NCI-H1105 treated with DMSO at 0.1 percent for 48 hours (cell line): ENCODE results near the gene ESR2.
"Not testable (repeated sequence)": the region's sequence is repeated elsewhere in the genome, so short reads cannot be mapped to it uniquely, and the experiment has no call there.

Experiments used
- DNase-seq: peaks from one replicate; lab custom pipeline; 2025; lab: John Stamatoyannopoulos, UW

The ESR2 gene

DNA sequence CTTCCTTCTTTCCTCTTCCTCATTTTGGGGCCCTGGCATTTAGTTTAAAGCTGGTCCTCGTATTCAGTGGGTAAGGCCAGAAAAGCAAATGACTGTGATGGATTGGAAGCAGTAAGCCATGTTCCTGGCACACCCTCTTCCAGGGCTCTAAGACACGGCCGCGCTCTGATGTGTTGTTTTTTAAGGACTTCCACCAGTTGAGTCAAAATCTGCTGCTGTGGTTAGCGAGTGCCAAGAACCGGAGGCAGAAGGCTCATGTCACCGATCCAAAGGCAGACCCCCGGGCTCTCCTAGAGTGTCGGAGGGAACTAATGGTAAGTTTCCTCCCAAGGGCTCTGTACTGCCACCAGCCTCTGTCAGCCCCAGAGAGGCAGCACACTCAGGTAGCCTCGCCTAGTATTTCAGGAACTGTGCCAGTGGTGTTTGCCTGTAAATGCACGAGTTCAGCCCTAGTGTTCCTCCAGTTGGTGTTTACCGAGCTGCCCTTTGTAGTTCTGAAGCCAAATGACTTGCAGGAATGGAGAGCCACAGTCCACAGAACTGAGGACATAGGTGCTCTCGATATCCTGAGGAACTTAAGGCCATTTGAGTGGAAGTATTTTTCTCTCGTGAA is 72.7 kb downstream of the ESR2 start:
- no peak for DNase-seq

GRCh38 chr14:64220466-64220865 is 73.7 kb downstream of the ESR2 start:
- DNase-seq: no peak

DNA sequence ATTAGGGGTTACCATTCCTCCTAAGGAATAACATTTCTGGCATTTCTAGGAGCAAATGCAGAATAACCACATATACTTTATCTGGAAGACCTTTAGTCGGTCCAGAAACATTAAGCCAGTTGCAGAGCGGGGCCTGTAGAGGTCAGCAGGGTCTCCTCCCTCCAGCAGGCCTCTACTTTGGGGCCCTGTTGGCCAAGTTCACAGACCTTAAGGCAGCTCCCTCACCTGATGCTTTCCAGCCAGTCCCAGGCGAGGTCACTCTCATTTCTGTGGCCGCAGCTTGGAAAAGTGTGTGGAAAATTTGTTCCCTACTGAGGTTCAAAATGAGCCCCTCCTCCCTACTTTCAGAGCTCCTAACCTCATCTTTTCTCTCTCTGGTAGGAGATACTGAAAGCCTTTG is 74.1 kb downstream of the ESR2 start:
- DNase-seq: no peak

GRCh38 chr14:64218344-64219240 is 75.6 kb downstream of the ESR2 start:
- DNase-seq: no peak

- DNase-seq: no peak
These were observed 76.3 kb downstream of the ESR2 start for GRCh38 chr14:64217834-64218233.

GRCh38 chr14:64217308-64217707 is 76.9 kb downstream of the ESR2 start:
- DNase-seq: no peak

DNA sequence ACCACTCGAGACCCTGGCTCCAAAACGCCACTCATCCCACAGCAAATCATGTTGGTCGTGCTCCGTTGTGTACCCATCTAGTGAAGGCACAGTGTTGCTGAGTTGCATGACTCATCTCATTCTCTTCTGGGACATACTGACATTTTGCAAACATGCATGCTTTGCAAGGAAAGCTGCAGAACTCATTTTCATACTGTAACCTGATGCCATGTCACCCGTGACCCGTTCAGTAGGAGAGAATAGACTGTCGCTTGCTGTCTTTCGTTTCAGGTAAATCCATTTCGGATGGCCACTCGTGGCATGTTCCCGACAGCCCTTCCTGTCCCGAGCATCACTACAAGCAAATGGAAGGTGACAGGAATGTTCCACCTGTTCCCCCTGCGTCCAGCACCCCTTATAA is 78.2 kb downstream of the ESR2 start:
- DNase-seq: no peak

DNA sequence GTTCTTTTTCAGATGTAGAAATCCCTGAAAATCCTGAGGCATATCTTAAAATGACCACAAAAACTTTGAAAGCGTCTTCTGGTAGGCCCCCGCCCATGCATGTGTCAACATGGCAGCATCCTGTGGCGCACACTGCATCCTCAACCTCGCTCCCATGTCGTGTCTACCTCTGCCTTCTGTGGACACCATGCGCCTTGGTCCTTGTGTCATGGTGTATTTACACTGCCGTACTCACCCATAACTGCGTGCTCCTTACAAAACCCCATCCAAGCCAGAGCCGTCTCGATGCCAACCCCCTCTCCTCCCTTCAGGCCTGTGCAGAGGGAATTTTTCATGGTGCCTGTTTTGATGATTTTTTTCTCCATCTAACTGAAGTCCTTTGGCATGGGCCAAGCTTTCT is 78.9 kb downstream of the ESR2 start:
- no peak for DNase-seq

DNA sequence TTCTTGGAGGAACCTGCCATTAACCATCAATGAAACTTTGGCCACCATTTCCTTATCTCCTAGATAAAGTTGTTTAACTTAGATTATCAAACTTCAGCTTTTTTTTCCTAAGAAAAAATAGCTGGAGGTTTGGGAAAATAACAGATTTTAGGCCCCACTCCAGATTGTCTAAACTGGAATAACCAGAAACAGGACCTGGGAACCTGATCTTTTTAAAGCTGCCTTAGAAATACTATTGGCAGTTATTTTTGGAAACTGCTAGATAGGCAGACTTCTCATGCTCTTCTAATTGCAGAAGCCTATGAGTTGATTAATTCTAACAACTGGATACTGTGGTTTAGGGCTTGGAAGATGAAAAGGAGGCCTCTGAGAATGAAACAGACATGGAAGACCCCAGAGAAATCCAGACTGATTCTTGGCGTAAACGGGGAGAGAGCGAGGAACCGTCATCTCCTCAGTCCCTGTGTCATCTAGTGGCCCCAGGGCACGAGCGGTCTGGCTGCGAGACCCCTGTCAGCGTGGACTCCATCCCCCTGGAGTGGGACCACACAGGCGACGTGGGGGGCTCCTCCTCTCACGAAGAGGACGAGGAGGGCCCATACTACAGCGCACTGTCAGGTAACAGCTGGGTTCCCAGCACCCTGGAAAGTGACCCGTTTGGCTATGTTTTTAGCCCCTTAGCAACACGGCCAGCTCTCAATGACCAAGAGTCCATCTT is 80.2 kb downstream of the ESR2 start:
- DNase-seq: no peak

- no peak for DNase-seq
These were observed 81.1 kb downstream of the ESR2 start for GRCh38 chr14:64213086-64213485.

DNA sequence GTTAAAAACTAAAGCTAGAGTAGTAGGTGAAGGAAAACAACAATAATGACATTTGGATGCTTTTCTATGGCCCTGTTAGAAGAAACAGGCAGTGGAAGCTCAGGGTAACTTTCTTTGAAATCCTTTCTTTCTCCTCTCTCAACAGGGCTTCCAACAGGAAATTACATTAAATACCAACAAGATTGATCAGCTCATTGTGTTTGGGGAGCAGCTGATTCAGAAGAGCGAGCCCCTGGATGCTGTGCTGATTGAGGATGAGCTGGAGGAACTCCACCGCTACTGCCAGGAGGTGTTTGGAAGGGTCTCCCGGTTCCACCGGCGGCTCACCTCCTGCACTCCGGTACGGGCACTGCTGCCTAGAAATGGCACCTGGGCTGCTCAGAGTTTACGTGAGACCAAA is 81.5 kb downstream of the ESR2 start:
- DNase-seq: no peak

DNA sequence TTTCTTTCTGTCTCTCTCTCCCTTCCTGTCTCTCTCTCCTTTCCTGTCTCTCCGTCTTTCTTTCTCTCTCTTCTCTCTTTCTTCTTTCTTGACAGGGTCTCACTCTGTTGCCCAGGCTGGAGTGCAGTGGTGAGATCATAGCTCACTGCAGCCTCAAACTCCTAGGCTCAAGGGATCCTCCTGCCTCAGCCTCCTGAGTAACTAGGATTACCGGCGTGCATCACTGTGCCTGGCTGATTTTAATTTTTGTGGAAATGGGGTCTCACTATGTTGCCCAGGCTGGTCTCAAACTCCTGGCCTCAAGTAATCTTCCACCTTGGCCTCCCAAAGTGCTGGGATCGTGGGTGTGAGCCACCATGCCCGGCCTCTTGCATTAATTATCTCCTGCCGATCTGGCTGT is 83.3 kb downstream of the ESR2 start:
- not testable (repeated sequence) for DNase-seq

DNA sequence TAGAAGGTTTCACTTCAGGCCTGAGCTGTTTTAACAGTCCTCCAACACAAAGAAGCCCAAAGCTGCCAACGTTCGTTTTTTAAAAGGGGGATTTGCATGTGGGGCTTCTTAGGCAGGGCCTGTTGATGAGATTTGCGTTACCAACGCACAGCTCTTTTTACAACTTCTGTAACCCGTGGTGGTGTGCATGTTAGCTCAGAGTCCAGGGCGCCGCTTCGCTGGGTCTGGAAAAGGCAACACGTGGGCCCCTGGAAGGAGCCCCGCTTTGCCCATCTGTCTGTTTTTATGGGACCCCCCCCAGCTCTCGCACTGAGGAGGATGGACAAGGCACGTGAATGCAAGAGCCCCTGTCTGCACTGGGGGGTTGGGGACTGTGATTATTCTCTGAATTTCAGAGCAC is 84.0 kb downstream of the ESR2 start:
- no peak for DNase-seq

- DNase-seq: no peak
These were observed 84.6 kb downstream of the ESR2 start for GRCh38 chr14:64209444-64210131.

DNA sequence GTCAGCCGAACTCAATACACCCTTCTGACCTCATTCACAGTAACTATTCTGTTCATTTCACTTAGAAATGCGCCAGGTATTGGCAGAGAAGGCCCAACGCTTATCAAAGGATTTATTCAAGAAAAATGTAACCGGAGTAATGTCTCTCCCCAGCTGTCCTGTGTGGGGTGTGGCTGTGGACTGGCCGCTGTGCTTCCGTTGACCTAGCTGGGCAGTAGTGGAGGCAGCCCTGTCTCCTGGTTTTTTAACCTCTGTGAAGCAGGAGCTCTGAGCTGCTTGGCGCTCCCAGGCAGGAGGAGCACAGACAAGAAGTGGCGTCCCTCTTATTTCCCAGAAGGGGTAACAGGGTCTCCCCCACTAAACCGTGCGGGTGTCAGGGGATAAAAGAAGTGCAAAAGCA is 85.2 kb downstream of the ESR2 start:
- DNase-seq: no peak

DNA sequence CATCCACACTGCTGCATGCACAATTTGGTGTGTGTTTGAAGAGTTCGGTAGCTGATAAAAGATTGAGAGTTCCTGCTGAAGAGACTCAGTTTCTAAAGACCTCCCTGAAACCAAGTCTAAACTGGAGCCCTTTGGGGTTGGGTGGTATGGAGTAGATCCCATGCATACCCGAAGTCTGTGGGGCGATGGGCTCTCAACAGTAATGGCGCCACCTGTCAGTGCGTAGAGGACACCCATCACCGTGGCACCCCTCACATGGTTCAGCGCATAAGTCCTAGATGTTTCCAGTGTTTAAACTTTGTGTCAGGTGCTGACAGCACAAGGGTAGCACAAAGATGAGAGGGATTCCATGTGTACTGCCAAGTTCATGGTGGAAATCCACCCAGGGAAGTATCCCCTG is 85.9 kb downstream of the ESR2 start:
- DNase-seq: no peak

GRCh38 chr14:64203366-64204006 is 90.7 kb downstream of the ESR2 start:
- no peak for DNase-seq

GRCh38 chr14:64202716-64203115 is 91.5 kb downstream of the ESR2 start:
- DNase-seq: no peak

- DNase-seq: no peak
These were observed 92.1 kb downstream of the ESR2 start for GRCh38 chr14:64201921-64202545.

DNA sequence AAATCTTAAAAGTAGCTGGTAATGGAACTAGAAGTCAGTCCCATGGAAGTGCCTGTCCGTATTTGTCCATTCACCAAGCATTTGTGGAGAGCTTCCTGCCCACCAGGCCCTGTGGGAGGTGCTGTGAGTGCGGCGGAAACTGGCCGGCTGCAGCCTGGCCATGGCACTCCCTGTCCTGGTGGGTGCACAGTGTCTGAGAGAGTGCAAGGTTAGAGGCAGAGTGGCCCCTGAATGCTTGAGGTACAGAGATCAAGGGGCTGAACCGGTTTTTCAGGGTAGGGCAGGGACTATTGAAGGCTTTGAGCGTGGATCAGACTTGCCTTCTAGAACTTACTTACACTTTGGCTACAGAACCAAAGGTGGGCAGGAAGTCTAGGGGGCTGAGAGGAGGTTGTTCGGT is 92.9 kb downstream of the ESR2 start:
- no peak for DNase-seq

GRCh38 chr14:64200170-64200569 is 94.0 kb downstream of the ESR2 start:
- DNase-seq: no peak
